Measurements from ENCODE around the gene CTRB1.

The CTRB1 gene

DNA sequence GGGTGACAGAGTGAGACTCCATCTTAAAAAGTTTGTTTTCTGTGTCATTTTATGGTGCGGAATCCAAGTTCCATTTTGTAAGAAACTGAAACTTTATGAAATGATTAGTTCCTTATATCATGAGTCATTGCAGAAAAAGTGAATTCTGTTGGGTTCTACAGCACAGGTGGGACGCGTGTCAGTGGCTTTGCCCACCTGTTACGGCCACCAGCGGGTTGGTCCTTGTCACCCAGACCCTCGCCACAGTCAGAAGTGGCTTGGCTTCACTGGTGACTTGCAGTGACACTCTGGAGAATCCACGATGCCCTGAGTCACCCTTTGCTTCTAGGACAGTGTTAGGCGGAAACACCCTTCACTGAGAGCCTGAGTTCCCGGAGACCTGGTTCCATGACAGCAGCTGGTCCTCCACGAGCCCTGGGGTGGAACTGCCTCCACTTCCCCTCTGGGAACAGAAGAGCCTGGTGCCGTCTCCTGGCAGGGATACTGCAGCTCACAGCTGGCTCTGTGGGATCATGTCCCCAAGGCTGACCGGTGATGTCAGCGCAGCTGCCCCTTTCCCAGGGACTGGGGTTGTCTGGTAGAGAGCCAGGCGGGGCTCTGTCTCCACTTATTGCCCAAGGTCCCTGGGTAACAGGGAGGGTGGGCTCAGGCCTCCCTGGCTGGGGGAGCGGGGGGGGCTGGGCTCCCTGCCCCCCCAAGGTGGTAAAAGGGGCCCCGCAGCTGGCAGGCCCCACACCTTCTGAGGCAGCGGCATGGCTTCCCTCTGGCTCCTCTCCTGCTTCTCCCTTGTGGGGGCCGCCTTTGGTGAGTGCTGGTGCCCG is at the start of gene CTRB1:
TSS of gene CTRB1 (plus strand) at position 733 of the 821 bp plus-strand sequence. CDS start at position 753, 20 bp downstream.
- Mint-ChIP-seq H3K36me3 (ENCODE audit: low read depth) (no peaks in the 10 kb centered on the region), H3K27ac (no peak within 1 kb of the TSS), H3K27me3 (peaks cover 82% of the 10 kb centered on the region), H3K4me3 (no peak within 1 kb of the TSS), H3K4me1 (ENCODE audit: low read depth) (peaks cover 8% of the 10 kb centered on the region), H3K9me3 (no peaks in the 10 kb centered on the region)
- intact Hi-C loops (cut with micrococcal nuclease) = no loop called here

DNA sequence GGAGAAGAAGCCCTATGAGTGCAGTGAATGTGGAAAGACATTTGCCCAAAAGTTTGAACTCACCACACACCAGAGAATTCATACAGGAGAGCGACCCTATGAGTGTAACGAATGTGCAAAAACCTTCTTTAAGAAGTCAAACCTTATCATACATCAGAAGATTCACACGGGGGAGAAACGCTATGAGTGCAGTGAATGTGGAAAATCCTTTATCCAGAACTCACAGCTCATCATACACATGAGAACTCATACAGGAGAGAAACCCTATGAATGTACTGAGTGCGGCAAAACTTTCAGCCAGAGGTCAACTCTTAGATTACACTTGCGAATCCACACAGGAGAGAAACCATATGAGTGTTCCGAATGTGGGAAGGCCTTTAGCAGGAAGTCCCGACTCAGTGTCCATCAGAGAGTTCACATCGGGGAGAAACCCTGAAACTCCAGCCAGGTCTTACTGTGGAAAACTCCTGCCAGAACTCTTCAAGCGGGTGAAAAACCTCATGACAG is 48.8 kb upstream of the CTRB1 start:
- no peaks in the 10 kb centered on the region for H3K27me3 Mint-ChIP-seq
- intact Hi-C loops (cut with micrococcal nuclease) = no loop called here
- H3K27ac Mint-ChIP-seq = no peak overlapping the region
- no peaks in the 10 kb centered on the region for H3K4me1 Mint-ChIP-seq (ENCODE audit: low read depth)
- H3K4me3 Mint-ChIP-seq = no peak overlapping the region
- peaks cover 85% of the 10 kb centered on the region for H3K9me3 Mint-ChIP-seq
- H3K36me3 Mint-ChIP-seq (ENCODE audit: low read depth) = peaks cover 62% of the 10 kb centered on the region

DNA sequence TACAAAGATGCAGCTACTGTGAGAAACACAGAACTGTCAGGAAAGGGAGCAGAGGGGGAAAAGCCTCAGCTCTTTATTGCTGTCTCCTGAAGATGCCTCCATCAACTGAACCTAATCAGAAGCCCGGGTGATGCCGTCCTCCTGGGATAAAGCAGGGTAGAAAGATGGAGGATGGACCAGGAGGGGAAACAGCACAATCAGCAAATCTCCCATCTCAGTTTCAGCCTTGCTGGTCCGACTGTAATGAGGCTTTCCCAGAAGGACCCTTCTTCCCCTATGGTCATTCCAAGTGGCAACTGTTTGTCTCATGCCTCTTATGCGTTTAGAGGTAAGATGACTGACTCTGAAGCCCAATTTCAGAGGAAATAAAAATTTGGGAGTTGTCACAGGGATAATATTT is 46.2 kb upstream of the CTRB1 start:
- Mint-ChIP-seq H3K36me3 (ENCODE audit: low read depth) (peaks cover 36% of the 10 kb centered on the region), H3K4me3 (no peak overlapping the region), H3K27ac (no peak overlapping the region), H3K27me3 (no peaks in the 10 kb centered on the region), H3K4me1 (ENCODE audit: low read depth) (no peaks in the 10 kb centered on the region), H3K9me3 (peaks cover 87% of the 10 kb centered on the region)
- intact Hi-C loops (cut with micrococcal nuclease) = no loop called here

DNA sequence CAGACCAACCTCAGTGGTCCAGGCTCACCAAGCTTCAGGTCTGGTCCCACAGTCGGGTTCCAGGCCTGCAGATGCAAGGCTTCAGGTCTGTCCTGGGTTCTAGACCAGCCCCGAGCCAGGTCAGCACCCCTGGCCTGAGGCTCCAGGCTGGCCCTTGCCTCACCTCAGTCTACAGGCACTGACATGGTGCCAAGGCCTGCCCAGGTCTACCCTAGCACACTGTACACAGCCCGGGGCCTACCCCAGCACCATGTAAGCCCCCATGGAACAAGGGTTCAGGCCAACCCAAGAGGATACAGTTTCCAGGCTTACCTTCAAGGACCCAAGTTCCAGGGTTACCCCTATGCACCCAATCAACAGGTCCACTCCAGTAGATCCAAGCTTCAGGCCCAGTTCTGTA is 43.7 kb upstream of the CTRB1 start:
- Mint-ChIP-seq H3K4me3 (no peak overlapping the region), H3K9me3 (peaks cover 80% of the 10 kb centered on the region), H3K27me3 (no peaks in the 10 kb centered on the region), H3K27ac (no peak overlapping the region), H3K4me1 (ENCODE audit: low read depth) (no peaks in the 10 kb centered on the region), H3K36me3 (ENCODE audit: low read depth) (peaks cover 11% of the 10 kb centered on the region)
- intact Hi-C loops (cut with micrococcal nuclease) = no loop called here

DNA sequence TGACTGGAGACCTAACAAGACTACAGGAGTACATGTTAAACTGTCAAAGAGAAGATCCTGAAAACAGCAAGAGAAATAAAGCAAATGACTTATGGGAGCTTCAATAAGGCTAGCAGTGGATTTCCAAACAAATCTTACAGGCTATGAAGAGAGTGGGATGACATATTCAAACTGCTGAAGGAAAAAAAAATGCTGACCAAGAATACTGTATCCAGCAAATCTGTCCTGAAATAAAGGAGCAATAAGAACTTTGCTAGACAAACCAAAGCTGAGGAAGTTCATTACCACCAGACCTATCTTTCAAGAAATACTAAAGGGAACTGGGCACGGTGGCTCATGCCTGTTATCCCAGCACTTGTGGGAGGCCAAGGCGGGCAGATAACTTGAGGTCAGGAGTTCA is 41.9 kb upstream of the CTRB1 start:
- intact Hi-C loops (cut with micrococcal nuclease) = no loop called here
- Mint-ChIP-seq H3K36me3 (ENCODE audit: low read depth) (peaks cover 6% of the 10 kb centered on the region), H3K4me1 (ENCODE audit: low read depth) (peaks cover 4% of the 10 kb centered on the region), H3K9me3 (peaks cover 85% of the 10 kb centered on the region), H3K27ac (no peak overlapping the region), H3K4me3 (no peak overlapping the region), H3K27me3 (peaks cover 4% of the 10 kb centered on the region)

DNA sequence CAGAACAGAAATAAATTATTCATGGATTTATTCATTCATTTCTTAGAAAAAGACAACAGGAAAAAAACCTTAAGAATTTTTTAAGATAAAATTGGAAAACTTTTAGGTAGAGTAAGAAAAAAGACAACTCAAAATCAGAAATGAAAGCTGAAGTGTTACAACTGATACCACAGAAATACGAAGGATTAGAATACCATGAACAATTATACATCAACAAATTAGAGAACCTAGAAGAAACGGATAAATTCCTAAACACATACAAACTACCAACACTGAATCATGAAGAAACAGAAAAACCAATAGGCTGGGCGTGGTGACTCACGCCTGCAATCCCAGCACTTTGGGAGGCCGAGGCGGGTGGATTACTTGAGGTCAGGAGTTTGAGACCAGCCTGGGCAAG is 39.6 kb upstream of the CTRB1 start:
- Mint-ChIP-seq H3K4me3 (no peak overlapping the region), H3K36me3 (ENCODE audit: low read depth) (no peaks in the 10 kb centered on the region), H3K27me3 (peaks cover 17% of the 10 kb centered on the region), H3K9me3 (peaks cover 65% of the 10 kb centered on the region), H3K4me1 (ENCODE audit: low read depth) (peaks cover 5% of the 10 kb centered on the region), H3K27ac (no peak overlapping the region)
- intact Hi-C loops (cut with micrococcal nuclease) = no loop called here

DNA sequence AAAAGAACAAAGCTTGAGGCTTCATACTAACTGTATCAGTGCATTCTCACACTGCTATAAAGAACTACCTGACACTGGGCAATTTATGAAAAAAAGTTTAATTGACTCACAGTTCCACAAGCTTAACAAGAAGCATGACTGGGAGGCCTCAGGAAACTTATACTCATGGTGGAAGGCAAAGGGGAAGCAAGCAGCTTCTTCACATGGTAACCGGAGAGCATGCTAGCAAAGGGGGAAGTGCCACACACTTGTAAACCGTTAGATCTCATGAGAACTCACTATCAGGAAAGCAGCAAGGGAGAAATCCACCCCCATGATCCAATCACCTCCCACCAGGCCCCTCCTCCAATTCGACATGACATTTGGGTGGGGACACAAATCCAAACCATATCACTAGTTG is 37.2 kb upstream of the CTRB1 start:
- H3K36me3 Mint-ChIP-seq (ENCODE audit: low read depth) = no peaks in the 10 kb centered on the region
- H3K4me3 Mint-ChIP-seq = no peak overlapping the region
- H3K27me3 Mint-ChIP-seq = peaks cover 29% of the 10 kb centered on the region
- peaks cover 5% of the 10 kb centered on the region for H3K4me1 Mint-ChIP-seq (ENCODE audit: low read depth)
- peaks cover 47% of the 10 kb centered on the region for H3K9me3 Mint-ChIP-seq
- intact Hi-C loops (cut with micrococcal nuclease) = no loop called here
- H3K27ac Mint-ChIP-seq = no peak overlapping the region

DNA sequence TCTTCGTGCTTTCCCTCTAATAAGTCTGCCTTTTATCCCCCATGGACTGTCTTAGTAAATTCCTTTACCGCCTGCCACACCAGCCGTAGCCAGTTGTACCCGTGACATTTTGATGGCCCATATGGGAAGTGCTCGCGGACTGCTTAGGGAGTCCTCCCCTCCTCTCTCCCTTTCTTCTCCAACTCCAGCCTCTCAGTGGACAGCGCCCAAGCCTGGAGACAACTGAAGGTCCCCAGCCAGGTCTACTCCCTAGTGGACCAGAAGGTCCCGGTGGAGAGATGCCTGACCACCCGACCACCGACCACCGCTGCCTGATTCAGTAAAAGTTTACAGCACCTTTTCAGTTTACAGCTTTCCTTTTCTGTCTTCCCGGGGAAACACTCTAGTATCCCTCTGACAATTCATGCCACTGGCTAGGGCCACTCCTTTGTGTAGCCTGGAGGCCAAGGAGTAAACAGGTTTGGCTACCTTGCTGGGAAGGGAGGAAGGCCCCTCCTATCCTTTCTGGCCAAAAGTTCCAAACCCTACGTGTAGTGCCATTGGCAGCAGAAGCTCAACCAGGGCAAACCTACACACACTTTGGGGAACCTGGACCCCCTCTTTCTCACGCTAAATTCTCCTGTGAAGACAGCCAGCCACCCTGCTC is 29.8 kb upstream of the CTRB1 start:
- peaks cover 63% of the 10 kb centered on the region for H3K27me3 Mint-ChIP-seq
- no peaks in the 10 kb centered on the region for H3K4me1 Mint-ChIP-seq (ENCODE audit: low read depth)
- H3K4me3 Mint-ChIP-seq = no peak overlapping the region
- H3K27ac Mint-ChIP-seq = no peak overlapping the region
- H3K9me3 Mint-ChIP-seq = peaks cover 7% of the 10 kb centered on the region
- H3K36me3 Mint-ChIP-seq (ENCODE audit: low read depth) = no peaks in the 10 kb centered on the region
- intact Hi-C loops (cut with micrococcal nuclease) = no loop called here

DNA sequence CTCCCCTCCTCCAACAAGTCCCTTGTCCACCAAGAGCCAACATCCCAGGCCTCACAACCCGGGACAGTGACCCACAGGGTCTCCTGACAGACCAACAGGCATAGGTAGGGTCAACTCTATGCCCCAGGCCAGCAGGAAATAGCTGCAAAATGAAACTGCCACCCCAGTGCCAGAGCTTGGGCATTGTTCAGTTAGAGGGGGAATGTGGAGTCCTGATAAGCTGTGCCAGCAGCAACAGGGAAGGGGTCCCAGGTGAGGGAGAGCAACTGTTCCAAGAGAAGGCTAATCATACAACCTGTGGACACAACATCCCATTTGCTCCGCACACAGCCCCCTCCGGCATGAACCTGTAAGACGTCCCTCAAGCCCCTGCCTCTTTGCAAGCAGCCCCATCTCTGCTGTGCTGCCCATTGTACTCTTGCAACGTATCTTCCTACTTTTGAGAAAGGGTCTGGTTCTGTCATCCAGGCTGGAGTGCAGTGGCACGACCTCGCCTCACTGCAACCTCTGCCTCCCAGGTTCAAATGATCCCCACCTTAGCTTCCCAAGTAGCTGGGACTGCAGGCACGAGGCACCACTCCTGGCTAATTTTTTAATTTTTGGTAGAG is 29.0 kb upstream of the CTRB1 start:
- Mint-ChIP-seq H3K27ac (no peak overlapping the region), H3K4me3 (no peak overlapping the region), H3K4me1 (ENCODE audit: low read depth) (no peaks in the 10 kb centered on the region), H3K36me3 (ENCODE audit: low read depth) (no peaks in the 10 kb centered on the region), H3K27me3 (peaks cover 68% of the 10 kb centered on the region), H3K9me3 (peaks cover 7% of the 10 kb centered on the region)
- intact Hi-C loops (cut with micrococcal nuclease) = no loop called here

DNA sequence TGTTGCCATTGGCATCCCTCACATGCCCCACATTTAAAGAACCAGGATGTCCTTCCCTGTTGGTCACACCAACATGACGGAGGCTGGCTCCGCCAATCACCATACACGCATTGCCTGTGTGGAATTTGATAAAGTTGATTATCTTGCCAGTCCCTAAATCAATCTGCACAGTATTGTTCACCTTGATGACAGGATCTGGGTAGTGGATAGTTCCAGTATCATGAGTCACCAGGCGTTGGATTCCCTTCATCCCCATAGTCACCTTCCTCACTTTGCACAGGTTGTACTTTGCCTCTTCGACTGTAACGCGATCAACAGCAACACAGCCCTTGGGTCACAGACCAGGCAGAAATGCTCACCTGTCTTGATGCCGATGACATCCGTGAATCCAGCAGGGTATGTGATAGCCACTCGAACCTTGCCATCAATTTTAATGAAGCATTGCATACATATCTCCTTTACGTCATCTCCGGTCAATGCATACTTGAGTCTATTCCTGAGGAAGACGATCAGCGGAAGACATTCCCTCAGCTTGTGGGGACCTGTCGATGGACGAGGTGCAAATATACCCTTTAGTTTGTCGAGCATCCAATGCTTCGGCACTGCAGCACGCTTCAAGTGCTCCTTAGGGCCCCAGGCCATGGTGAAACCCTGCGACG is 26.1 kb upstream of the CTRB1 start:
- Mint-ChIP-seq H3K27me3 (peaks cover 82% of the 10 kb centered on the region), H3K4me3 (no peak overlapping the region), H3K4me1 (ENCODE audit: low read depth) (no peaks in the 10 kb centered on the region), H3K9me3 (no peaks in the 10 kb centered on the region), H3K27ac (no peak overlapping the region), H3K36me3 (ENCODE audit: low read depth) (no peaks in the 10 kb centered on the region)
- intact Hi-C loops (cut with micrococcal nuclease) = no loop called here

DNA sequence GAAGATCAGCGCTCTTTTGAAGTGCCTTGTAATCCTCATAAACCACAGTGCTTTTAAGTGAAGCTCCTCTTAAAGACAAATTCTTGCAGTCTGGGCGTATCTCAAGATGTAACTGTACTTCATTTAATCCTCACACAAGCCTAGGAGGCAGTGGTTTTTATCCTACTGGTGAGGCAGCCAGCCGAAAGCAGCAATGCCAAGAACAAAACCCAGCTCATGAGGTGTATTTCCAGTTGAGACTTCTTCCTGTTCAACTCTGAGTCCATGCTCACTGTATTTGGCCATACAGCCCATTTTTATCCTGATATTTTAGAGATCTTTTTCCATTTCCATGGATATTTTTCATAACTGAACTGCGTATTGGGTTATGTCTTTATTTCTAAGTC is 25.5 kb upstream of the CTRB1 start:
- intact Hi-C loops (cut with micrococcal nuclease) = no loop called here
- no peaks in the 10 kb centered on the region for H3K9me3 Mint-ChIP-seq
- no peaks in the 10 kb centered on the region for H3K36me3 Mint-ChIP-seq (ENCODE audit: low read depth)
- H3K27ac Mint-ChIP-seq = no peak overlapping the region
- H3K4me1 Mint-ChIP-seq (ENCODE audit: low read depth) = no peaks in the 10 kb centered on the region
- H3K27me3 Mint-ChIP-seq = peaks cover 85% of the 10 kb centered on the region
- no peak overlapping the region for H3K4me3 Mint-ChIP-seq

DNA sequence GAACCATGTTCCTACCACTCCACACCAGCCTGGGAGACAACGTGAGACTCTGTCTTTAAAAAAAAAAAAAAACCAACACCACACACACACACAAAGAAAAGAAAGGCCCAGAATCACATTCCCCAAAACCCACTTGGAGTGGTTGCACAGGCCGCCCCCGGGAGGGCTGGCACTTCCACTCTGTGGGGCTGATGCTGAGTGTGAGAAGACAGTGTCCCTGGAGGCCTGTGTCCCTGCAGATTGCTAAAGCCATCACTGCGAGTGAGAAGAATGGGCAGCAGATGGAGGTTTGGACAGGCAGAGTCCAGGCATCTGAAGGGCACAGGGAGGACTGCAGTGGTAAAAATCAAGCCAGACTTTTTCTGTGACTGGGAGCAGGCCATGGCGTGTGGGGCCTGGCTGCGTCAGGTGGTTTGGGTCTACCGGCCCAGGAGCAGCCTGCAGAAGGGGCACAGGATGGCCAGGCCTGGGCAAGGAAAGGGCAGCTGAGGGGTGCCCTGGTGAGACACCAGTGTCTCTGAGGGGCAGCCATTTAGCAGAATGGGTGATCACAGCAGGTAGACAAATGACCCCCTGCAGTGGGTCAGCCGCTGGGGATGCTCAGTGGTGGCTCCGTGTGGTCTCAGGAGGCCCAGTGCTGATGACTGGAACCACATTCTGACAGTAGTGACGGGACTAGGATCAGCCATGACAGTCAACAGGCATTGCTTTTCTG is 24.9 kb upstream of the CTRB1 start:
- Mint-ChIP-seq H3K4me3 (no peak overlapping the region), H3K27ac (no peak overlapping the region), H3K36me3 (ENCODE audit: low read depth) (no peaks in the 10 kb centered on the region), H3K27me3 (peaks cover 84% of the 10 kb centered on the region), H3K4me1 (ENCODE audit: low read depth) (no peaks in the 10 kb centered on the region), H3K9me3 (no peaks in the 10 kb centered on the region)
- intact Hi-C loops (cut with micrococcal nuclease) = no loop called here

Data from dendritic cell treated with granulocyte-macrophage colony-stimulating factor and Interleukin-4, amounts not matched to agents 40 ng/mL and 50 ng/mL, for 4 days (primary cell).